Osteocyte (in vitro differentiated cells): ENCODE data around the gene IL10RB. TPM values are rescaled to one million over a fixed set of nuclear protein-coding genes. Genes with fewer than 3 reads are reported as not detected.

Experiments
- DNase-seq: peaks from one replicate; pipeline ENCODE4 v3.0.0; 2021; ENCODE audit warnings: mixed read lengths; ENCODE audit not compliant: unreplicated experiment; ENCODE audit errors: extremely low spot score
- H3K27ac Mint-ChIP-seq: one replicate; pipeline ENCODE4 v1.8.0; 2021; ENCODE audit warnings: mild to moderate bottlenecking, mixed read lengths; ENCODE audit not compliant: unreplicated experiment
- H3K27me3 Mint-ChIP-seq: one replicate; pipeline ENCODE4 v1.8.0; 2021; ENCODE audit warnings: mixed read lengths; ENCODE audit not compliant: unreplicated experiment
- H3K36me3 Mint-ChIP-seq: one replicate; pipeline ENCODE4 v1.8.0; 2021; ENCODE audit warnings: mixed read lengths; ENCODE audit not compliant: unreplicated experiment
- H3K4me1 Mint-ChIP-seq: one replicate; pipeline ENCODE4 v1.8.0; 2021; ENCODE audit warnings: mixed read lengths; ENCODE audit not compliant: unreplicated experiment
- H3K4me3 Mint-ChIP-seq: one replicate; pipeline ENCODE4 v1.8.0; 2021; ENCODE audit warnings: mild to moderate bottlenecking, moderate library complexity, mixed read lengths; ENCODE audit not compliant: unreplicated experiment
- H3K9me3 Mint-ChIP-seq: one replicate; pipeline ENCODE4 v1.8.0; 2021; ENCODE audit warnings: mixed read lengths; ENCODE audit not compliant: unreplicated experiment
- total RNA-seq: library from RNA; stranded (reverse); gene quantifications from 2 replicates; pipeline ENCODE4 v1.2.1, GENCODE V29; 2021
- TF ChIP-seq, protein P1 (sequence below): fragments of 200-600 bp; sonication (generic); IDR thresholded peaks from 2 replicates; pipeline ENCODE4 v1.5.0; 2021; ENCODE audit warnings: antibody characterized with exemption, mild to moderate bottlenecking, moderate library complexity

IL10RB gene
- total RNA-seq, 1 donor from 2014 or later, result 21.1 TPM

DNA sequence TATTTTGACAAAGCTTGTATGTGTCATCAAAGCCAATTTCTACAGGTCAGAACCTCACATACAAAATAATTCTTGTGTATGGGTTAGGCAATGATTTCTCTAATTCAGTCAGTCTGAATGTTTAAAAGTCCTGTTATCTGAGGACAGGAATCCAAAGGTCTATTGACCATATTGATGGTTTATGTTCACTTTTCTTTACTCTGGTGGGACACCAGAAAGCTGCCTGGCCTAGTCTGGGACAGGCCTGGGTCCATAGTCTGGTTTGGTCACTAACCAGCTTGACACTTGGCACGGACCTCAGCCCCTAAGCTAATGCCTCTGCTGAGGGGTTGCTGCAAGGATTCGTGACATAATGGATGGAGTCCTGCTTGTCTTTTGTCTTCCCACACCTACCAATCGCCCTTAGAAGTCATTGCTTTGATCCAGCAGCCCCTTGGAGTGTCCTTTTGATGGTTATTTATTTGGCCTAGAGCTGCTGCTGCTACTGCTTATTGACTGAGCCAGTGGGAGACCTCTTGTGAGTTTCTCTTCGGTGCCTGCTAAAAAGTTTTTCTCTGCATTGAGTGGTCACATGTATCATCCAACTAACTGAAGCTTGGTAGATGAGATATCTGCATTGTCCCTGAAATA lies 20.8 kb upstream of the IL10RB start:
- no peak for DNase-seq
- Mint-ChIP-seq H3K4me3 (no peak overlapping the region), H3K4me1 (no peaks in the 10 kb centered on the region), H3K27me3 (no peaks in the 10 kb centered on the region), H3K9me3 (no peaks in the 10 kb centered on the region), H3K27ac (no peak overlapping the region), H3K36me3 (peaks cover 49% of the 10 kb centered on the region)
- TF ChIP-seq, protein P1, sequence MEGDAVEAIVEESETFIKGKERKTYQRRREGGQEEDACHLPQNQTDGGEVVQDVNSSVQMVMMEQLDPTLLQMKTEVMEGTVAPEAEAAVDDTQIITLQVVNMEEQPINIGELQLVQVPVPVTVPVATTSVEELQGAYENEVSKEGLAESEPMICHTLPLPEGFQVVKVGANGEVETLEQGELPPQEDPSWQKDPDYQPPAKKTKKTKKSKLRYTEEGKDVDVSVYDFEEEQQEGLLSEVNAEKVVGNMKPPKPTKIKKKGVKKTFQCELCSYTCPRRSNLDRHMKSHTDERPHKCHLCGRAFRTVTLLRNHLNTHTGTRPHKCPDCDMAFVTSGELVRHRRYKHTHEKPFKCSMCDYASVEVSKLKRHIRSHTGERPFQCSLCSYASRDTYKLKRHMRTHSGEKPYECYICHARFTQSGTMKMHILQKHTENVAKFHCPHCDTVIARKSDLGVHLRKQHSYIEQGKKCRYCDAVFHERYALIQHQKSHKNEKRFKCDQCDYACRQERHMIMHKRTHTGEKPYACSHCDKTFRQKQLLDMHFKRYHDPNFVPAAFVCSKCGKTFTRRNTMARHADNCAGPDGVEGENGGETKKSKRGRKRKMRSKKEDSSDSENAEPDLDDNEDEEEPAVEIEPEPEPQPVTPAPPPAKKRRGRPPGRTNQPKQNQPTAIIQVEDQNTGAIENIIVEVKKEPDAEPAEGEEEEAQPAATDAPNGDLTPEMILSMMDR, result no peak

DNA sequence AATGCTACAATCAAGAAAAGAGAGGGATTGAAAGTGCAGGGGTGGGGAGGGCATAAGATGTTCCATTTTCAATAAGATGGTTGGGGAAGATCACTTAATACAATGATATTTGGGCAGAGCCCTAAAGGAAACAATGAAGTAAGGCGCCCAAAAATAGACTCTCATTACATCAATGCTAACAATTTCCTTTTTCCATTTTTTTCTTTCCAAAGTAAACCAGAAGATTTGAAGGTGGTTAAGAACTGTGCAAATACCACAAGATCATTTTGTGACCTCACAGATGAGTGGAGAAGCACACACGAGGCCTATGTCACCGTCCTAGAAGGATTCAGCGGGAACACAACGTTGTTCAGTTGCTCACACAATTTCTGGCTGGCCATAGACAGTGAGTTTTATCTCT lies 19.7 kb upstream of the IL10RB start:
- Mint-ChIP-seq H3K9me3 (no peaks in the 10 kb centered on the region), H3K4me3 (no peak overlapping the region), H3K36me3 (peaks cover 56% of the 10 kb centered on the region), H3K27me3 (no peaks in the 10 kb centered on the region), H3K27ac (no peak overlapping the region), H3K4me1 (no peaks in the 10 kb centered on the region)
- DNase-seq, result no peak
- TF ChIP-seq, protein P1, result no peak

DNA sequence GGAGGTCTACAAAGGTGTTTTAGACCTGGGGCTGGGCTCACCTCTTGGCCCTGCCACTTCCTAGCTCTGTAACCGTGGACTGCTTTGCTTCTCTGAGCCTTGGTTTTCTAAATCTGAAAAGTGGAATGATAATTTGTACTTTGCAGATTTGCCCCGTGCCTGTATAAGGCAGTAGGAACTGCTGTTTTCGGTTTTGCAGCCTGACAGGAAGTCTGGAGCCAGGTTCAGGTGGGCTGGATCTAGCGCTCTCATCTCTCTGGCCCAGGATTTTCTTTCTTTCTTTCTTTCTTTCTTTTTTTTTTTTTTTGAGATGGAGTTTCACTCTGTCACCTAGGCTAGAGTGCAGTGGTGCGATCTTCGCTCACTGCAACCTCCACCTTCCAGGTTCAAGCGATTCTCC lies 19.2 kb upstream of the IL10RB start:
- peaks cover 57% of the 10 kb centered on the region for H3K36me3 Mint-ChIP-seq
- TF ChIP-seq, protein P1, result no peak
- no peak for DNase-seq
- no peaks in the 10 kb centered on the region for H3K9me3 Mint-ChIP-seq
- no peak overlapping the region for H3K4me3 Mint-ChIP-seq
- no peak overlapping the region for H3K27ac Mint-ChIP-seq
- H3K27me3 Mint-ChIP-seq, result no peaks in the 10 kb centered on the region
- no peaks in the 10 kb centered on the region for H3K4me1 Mint-ChIP-seq

DNA sequence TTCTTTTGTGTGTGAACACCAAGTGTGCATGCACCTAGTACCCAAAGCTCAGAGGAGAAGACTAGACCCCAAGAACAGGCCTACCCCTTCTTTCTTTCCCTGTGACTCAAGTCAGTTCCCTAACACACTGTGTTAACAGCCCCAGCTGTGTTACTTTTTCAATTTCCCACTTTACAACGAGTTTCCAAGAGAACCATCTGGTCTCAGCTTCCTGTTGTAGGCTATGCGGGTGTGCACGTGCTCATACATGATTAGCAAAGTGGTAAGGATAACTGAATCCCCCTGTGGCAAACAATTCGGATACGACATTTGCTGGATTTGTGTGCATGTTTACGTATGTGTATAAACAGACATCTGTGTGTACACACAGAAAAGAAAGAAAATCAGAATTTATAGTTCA lies 18.6 kb upstream of the IL10RB start:
- H3K27me3 Mint-ChIP-seq, result no peaks in the 10 kb centered on the region
- no peak overlapping the region for H3K27ac Mint-ChIP-seq
- H3K4me3 Mint-ChIP-seq, result no peak overlapping the region
- H3K9me3 Mint-ChIP-seq, result no peaks in the 10 kb centered on the region
- DNase-seq, result no peak
- H3K36me3 Mint-ChIP-seq, result peaks cover 59% of the 10 kb centered on the region
- no peaks in the 10 kb centered on the region for H3K4me1 Mint-ChIP-seq
- TF ChIP-seq, protein P1, result no peak

DNA sequence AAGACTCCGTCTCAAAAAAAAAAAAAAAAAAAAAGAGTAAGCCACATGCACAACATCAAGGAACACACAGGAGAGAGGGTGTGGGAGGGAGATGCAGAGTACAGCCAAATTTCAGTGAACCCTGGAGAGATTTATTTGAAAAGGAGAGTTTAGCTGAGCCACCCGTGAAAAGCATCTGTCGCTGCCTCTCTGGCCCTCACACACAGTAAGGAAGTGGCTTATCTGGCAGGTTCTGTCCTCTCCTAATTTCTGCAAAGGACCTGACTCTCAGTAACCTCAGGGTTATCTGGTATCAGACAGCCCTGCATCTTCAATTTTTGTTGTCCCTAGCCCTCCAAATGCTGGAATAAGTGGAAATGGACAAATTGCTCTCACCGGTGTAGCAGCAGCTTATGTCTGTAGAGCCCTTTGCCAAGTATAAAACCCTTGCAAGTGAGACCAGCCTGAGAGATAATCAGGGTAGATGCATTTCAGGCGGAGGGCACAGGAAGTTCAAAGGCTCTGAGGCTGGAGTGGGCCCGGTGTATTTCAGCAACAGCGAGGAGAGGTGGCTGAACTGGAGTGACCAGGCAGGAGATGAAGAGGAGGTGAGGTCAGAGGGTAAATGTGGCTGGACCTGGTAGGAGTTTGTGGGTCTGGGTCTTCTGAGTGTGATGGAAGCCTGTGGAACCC lies 16.7 kb upstream of the IL10RB start:
- TF ChIP-seq, protein P1, result no peak
- no peaks in the 10 kb centered on the region for H3K4me1 Mint-ChIP-seq
- H3K36me3 Mint-ChIP-seq, result peaks cover 56% of the 10 kb centered on the region
- H3K9me3 Mint-ChIP-seq, result no peaks in the 10 kb centered on the region
- no peak for DNase-seq
- no peak overlapping the region for H3K27ac Mint-ChIP-seq
- H3K4me3 Mint-ChIP-seq, result no peak overlapping the region
- H3K27me3 Mint-ChIP-seq, result no peaks in the 10 kb centered on the region
